ENCODE data around the gene ARHGEF12. TPM values are rescaled to one million over a fixed set of nuclear protein-coding genes. Genes with fewer than 3 reads are reported as not detected.

The ARHGEF12 gene
- total and polyA plus RNA-seq, 5 donors from 2014 or later: 3.2 to 29.7 (median 6.3) TPM

GRCh38 chr11:120467627-120468026 is 131.4 kb downstream of the ARHGEF12 start:
- Mint-ChIP-seq H3K27me3 (no peaks in the 10 kb centered on the region), H3K4me1 (no peaks in the 10 kb centered on the region), H3K36me3 (peaks cover 26% of the 10 kb centered on the region), H3K4me3 (no peak overlapping the region), H3K27ac (no peak overlapping the region), H3K9me3 (no peaks in the 10 kb centered on the region)
- DNase-seq (no peak), ATAC-seq (ENCODE audit: low read depth in 2 of 2) (no peak)
- no peaks in the 10 kb centered on the region for H3K4me1 ChIP-seq (ENCODE audit: control insufficient read depth, insufficient read depth, low read length, poor library complexity, severe bottlenecking)
- peaks cover 19% of the 10 kb centered on the region for H3K36me3 ChIP-seq (ENCODE audit: control insufficient read depth, insufficient read depth, low read length)
- H3K9me3 ChIP-seq (ENCODE audit: control insufficient read depth in 2 of 2, low read length in 2 of 2): no peaks in the 10 kb centered on the region
- H3K4me3 ChIP-seq (ENCODE audit: low read depth, low read length): no peak overlapping the region
- H3K27me3 ChIP-seq (ENCODE audit: control insufficient read depth, insufficient read depth, low read length): no peaks in the 10 kb centered on the region
- no peak overlapping the region for H3K27ac ChIP-seq (ENCODE audit: insufficient read depth, low read length, poor library complexity, severe bottlenecking)

DNA sequence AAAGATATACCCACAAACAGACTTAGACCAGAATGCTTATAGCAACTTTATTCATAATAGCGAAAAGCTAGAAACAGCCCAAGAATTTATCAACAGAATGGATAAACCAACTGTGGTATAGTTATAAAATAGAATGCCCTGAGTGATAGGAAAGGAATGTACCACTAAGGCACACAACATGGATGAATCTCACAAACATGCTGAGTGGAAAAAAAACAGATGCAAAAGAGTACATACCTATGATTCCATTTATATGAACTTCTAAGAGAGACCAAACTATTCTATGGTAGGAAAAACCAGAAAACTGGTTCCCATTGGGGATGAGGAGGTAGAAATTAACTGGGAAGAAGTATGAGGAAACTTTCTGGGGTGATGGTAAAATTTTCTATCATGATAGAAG is 134.9 kb downstream of the ARHGEF12 start:
- H3K27me3 ChIP-seq (ENCODE audit: control insufficient read depth, insufficient read depth, low read length): no peaks in the 10 kb centered on the region
- H3K36me3 Mint-ChIP-seq: peaks cover 20% of the 10 kb centered on the region
- no peaks in the 10 kb centered on the region for H3K4me1 Mint-ChIP-seq
- no peak overlapping the region for H3K27ac ChIP-seq (ENCODE audit: insufficient read depth, low read length, poor library complexity, severe bottlenecking)
- peaks cover 25% of the 10 kb centered on the region for H3K36me3 ChIP-seq (ENCODE audit: control insufficient read depth, insufficient read depth, low read length)
- DNase-seq (no peak), ATAC-seq (ENCODE audit: low read depth in 2 of 2) (no peak)
- no peak overlapping the region for H3K27ac Mint-ChIP-seq
- no peaks in the 10 kb centered on the region for H3K4me1 ChIP-seq (ENCODE audit: control insufficient read depth, insufficient read depth, low read length, poor library complexity, severe bottlenecking)
- H3K9me3 ChIP-seq (ENCODE audit: control insufficient read depth in 2 of 2, low read length in 2 of 2): no peaks in the 10 kb centered on the region
- no peak overlapping the region for H3K4me3 ChIP-seq (ENCODE audit: low read depth, low read length)
- no peaks in the 10 kb centered on the region for H3K9me3 Mint-ChIP-seq
- H3K4me3 Mint-ChIP-seq: no peak overlapping the region
- H3K27me3 Mint-ChIP-seq: no peaks in the 10 kb centered on the region

DNA sequence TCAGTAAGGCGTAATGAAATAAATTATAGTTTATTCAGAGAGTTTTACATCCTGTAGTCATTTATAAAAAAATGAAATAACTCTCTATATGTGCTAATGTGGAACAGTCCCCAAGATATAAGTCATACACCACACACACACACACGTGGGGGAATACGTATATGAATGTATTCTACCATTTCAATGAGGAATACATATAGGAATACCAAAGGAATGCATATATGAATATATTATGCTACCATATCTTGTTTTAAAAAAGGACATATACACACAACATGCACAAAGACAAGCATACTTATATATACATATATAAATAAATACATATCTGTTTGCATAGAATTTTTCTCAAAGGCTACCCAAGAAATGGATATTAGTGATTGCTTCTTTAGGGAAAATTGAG is 135.8 kb downstream of the ARHGEF12 start:
- Histone ChIP-seq H3K36me3 (ENCODE audit: control insufficient read depth, insufficient read depth, low read length) (peaks cover 19% of the 10 kb centered on the region), H3K27ac (ENCODE audit: insufficient read depth, low read length, poor library complexity, severe bottlenecking) (no peak overlapping the region), H3K27me3 (ENCODE audit: control insufficient read depth, insufficient read depth, low read length) (no peaks in the 10 kb centered on the region), H3K4me3 (ENCODE audit: low read depth, low read length) (no peak overlapping the region), H3K9me3 (ENCODE audit: control insufficient read depth in 2 of 2, low read length in 2 of 2) (no peaks in the 10 kb centered on the region), H3K4me1 (ENCODE audit: control insufficient read depth, insufficient read depth, low read length, poor library complexity, severe bottlenecking) (no peaks in the 10 kb centered on the region)
- Mint-ChIP-seq H3K4me1 (no peaks in the 10 kb centered on the region), H3K4me3 (no peak overlapping the region), H3K27me3 (no peaks in the 10 kb centered on the region), H3K9me3 (no peaks in the 10 kb centered on the region), H3K27ac (no peak overlapping the region), H3K36me3 (peaks cover 20% of the 10 kb centered on the region)
- no peak for DNase-seq
- ATAC-seq (ENCODE audit: low read depth in 2 of 2): no peak

DNA sequence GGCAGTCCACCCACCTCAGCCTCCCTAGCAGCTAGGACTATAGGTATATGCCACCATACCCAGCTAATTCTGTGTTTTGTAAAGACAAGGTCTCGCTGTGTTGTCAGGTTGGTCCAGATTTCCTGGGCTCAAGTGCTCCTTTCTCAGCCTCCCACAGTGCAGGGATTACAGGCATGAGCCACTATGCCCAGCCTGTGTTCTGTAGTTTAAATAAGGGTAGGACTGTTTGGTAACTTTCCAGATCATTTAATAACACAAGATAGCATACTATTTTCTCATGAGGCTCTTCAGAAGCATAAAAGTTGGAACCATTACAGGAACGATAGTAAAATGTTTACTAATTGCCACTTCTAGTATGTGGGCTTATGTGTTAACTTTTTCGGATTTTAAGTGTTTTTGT is 137.3 kb downstream of the ARHGEF12 start:
- Histone ChIP-seq H3K27me3 (ENCODE audit: control insufficient read depth, insufficient read depth, low read length) (no peaks in the 10 kb centered on the region), H3K36me3 (ENCODE audit: control insufficient read depth, insufficient read depth, low read length) (peaks cover 21% of the 10 kb centered on the region), H3K9me3 (ENCODE audit: control insufficient read depth in 2 of 2, low read length in 2 of 2) (no peaks in the 10 kb centered on the region), H3K27ac (ENCODE audit: insufficient read depth, low read length, poor library complexity, severe bottlenecking) (no peak overlapping the region), H3K4me3 (ENCODE audit: low read depth, low read length) (no peak overlapping the region), H3K4me1 (ENCODE audit: control insufficient read depth, insufficient read depth, low read length, poor library complexity, severe bottlenecking) (no peaks in the 10 kb centered on the region)
- H3K27me3 Mint-ChIP-seq: no peaks in the 10 kb centered on the region
- H3K36me3 Mint-ChIP-seq: peaks cover 21% of the 10 kb centered on the region
- H3K9me3 Mint-ChIP-seq: no peaks in the 10 kb centered on the region
- DNase-seq (no peak), ATAC-seq (ENCODE audit: low read depth in 2 of 2) (no peak)
- H3K4me1 Mint-ChIP-seq: peaks cover 0 to 2% (median 0%) of the 10 kb centered on the region in 4 donors
- no peak overlapping the region for H3K27ac Mint-ChIP-seq
- H3K4me3 Mint-ChIP-seq: no peak overlapping the region

DNA sequence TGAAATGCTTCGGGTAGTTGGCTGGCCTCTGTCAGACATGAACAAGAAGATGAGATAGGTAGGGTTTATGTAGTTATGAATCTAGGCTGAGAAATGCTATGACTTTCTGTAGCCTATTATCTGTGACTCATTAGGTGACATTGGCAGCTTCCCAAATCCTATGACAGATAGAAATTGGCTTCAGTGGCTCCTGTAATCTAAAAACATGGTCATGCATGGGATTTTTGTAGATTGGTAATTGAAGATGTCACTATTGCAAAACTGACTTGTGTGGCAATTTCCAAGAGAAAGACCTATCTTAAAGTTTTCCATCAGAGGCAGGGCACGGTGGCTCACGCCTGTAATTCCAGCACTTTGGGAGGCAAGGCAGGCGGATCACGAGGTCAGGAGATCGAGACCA is 145.9 kb downstream of the ARHGEF12 start:
- ATAC-seq (ENCODE audit: low read depth in 2 of 2) (no peak), DNase-seq (no peak)
- peaks cover 28% of the 10 kb centered on the region for H3K36me3 Mint-ChIP-seq
- no peak overlapping the region for H3K4me3 Mint-ChIP-seq
- Histone ChIP-seq H3K4me3 (ENCODE audit: low read depth, low read length) (no peak overlapping the region), H3K36me3 (ENCODE audit: control insufficient read depth, insufficient read depth, low read length) (peaks cover 24% of the 10 kb centered on the region), H3K27ac (ENCODE audit: insufficient read depth, low read length, poor library complexity, severe bottlenecking) (no peak overlapping the region), H3K4me1 (ENCODE audit: control insufficient read depth, insufficient read depth, low read length, poor library complexity, severe bottlenecking) (no peaks in the 10 kb centered on the region), H3K9me3 (ENCODE audit: control insufficient read depth in 2 of 2, low read length in 2 of 2) (no peaks in the 10 kb centered on the region), H3K27me3 (ENCODE audit: control insufficient read depth, insufficient read depth, low read length) (no peaks in the 10 kb centered on the region)
- no peaks in the 10 kb centered on the region for H3K9me3 Mint-ChIP-seq
- H3K27ac Mint-ChIP-seq: no peak overlapping the region
- H3K27me3 Mint-ChIP-seq: no peaks in the 10 kb centered on the region
- H3K4me1 Mint-ChIP-seq: peaks cover 0 to 7% (median 3%) of the 10 kb centered on the region in 4 donors

GRCh38 chr11:120484722-120485121 is 148.5 kb downstream of the ARHGEF12 start:
- no peaks in the 10 kb centered on the region for H3K27me3 ChIP-seq (ENCODE audit: control insufficient read depth, insufficient read depth, low read length)
- Mint-ChIP-seq H3K27me3 (no peaks in the 10 kb centered on the region), H3K4me3 (no peak overlapping the region), H3K27ac (no peak overlapping the region), H3K4me1 (peaks cover 0 to 5% (median under 1%) of the 10 kb centered on the region in 4 donors), H3K36me3 (peaks cover 22% of the 10 kb centered on the region), H3K9me3 (no peaks in the 10 kb centered on the region)
- no peaks in the 10 kb centered on the region for H3K9me3 ChIP-seq (ENCODE audit: control insufficient read depth in 2 of 2, low read length in 2 of 2)
- peaks cover 20% of the 10 kb centered on the region for H3K36me3 ChIP-seq (ENCODE audit: control insufficient read depth, insufficient read depth, low read length)
- no peak overlapping the region for H3K27ac ChIP-seq (ENCODE audit: insufficient read depth, low read length, poor library complexity, severe bottlenecking)
- no peak overlapping the region for H3K4me3 ChIP-seq (ENCODE audit: low read depth, low read length)
- H3K4me1 ChIP-seq (ENCODE audit: control insufficient read depth, insufficient read depth, low read length, poor library complexity, severe bottlenecking): no peaks in the 10 kb centered on the region
- DNase-seq (no peak), ATAC-seq (ENCODE audit: low read depth in 2 of 2) (no peak)

GRCh38 chr11:120486138-120486537 is 149.9 kb downstream of the ARHGEF12 start:
- DNase-seq: no peak
- no peak overlapping the region for H3K27ac Mint-ChIP-seq
- no peaks in the 10 kb centered on the region for H3K27me3 Mint-ChIP-seq
- Histone ChIP-seq H3K9me3 (ENCODE audit: control insufficient read depth in 2 of 2, low read length in 2 of 2) (no peaks in the 10 kb centered on the region), H3K27me3 (ENCODE audit: control insufficient read depth, insufficient read depth, low read length) (no peaks in the 10 kb centered on the region), H3K4me3 (ENCODE audit: low read depth, low read length) (no peak overlapping the region), H3K27ac (ENCODE audit: insufficient read depth, low read length, poor library complexity, severe bottlenecking) (no peak overlapping the region), H3K36me3 (ENCODE audit: control insufficient read depth, insufficient read depth, low read length) (peaks cover 16% of the 10 kb centered on the region), H3K4me1 (ENCODE audit: control insufficient read depth, insufficient read depth, low read length, poor library complexity, severe bottlenecking) (no peaks in the 10 kb centered on the region)
- peaks cover 13% of the 10 kb centered on the region for H3K36me3 Mint-ChIP-seq
- H3K9me3 Mint-ChIP-seq: no peaks in the 10 kb centered on the region
- peaks cover 0 to 5% (median under 1%) of the 10 kb centered on the region in 4 donors for H3K4me1 Mint-ChIP-seq
- no peak overlapping the region for H3K4me3 Mint-ChIP-seq
- ATAC-seq (ENCODE audit: low read depth in 2 of 2): no peak

- DNase-seq (no peak), ATAC-seq (ENCODE audit: low read depth in 2 of 2) (no peak)
- peaks cover 6% of the 10 kb centered on the region for H3K36me3 Mint-ChIP-seq
- H3K27ac ChIP-seq (ENCODE audit: insufficient read depth, low read length, poor library complexity, severe bottlenecking): no peak overlapping the region
- H3K27me3 Mint-ChIP-seq: no peaks in the 10 kb centered on the region
- H3K27me3 ChIP-seq (ENCODE audit: control insufficient read depth, insufficient read depth, low read length): no peaks in the 10 kb centered on the region
- H3K9me3 Mint-ChIP-seq: peaks cover 0 to 2% (median 0%) of the 10 kb centered on the region in 7 donors
- no peak overlapping the region for H3K4me3 ChIP-seq (ENCODE audit: low read depth, low read length)
- no peaks in the 10 kb centered on the region for H3K9me3 ChIP-seq (ENCODE audit: control insufficient read depth in 2 of 2, low read length in 2 of 2)
- no peaks in the 10 kb centered on the region for H3K4me1 Mint-ChIP-seq
- H3K4me3 Mint-ChIP-seq: no peak overlapping the region
- H3K36me3 ChIP-seq (ENCODE audit: control insufficient read depth, insufficient read depth, low read length): peaks cover 9% of the 10 kb centered on the region
- H3K4me1 ChIP-seq (ENCODE audit: control insufficient read depth, insufficient read depth, low read length, poor library complexity, severe bottlenecking): no peaks in the 10 kb centered on the region
- no peak overlapping the region for H3K27ac Mint-ChIP-seq
Measured at GRCh38 chr11:120489799-120490198, 153.6 kb downstream of the ARHGEF12 start.

All from CD4-positive, CD25-positive, alpha-beta regulatory T cell (primary cell).